DMS 273 treated with DMSO at 0.1 percent for 48 hours (cell line): ENCODE data around the gene AFF1.

ENCODE experiments used
- DNase-seq: peaks from one replicate; lab custom pipeline; 2025; lab: John Stamatoyannopoulos, UW

Gene AFF1

DNA sequence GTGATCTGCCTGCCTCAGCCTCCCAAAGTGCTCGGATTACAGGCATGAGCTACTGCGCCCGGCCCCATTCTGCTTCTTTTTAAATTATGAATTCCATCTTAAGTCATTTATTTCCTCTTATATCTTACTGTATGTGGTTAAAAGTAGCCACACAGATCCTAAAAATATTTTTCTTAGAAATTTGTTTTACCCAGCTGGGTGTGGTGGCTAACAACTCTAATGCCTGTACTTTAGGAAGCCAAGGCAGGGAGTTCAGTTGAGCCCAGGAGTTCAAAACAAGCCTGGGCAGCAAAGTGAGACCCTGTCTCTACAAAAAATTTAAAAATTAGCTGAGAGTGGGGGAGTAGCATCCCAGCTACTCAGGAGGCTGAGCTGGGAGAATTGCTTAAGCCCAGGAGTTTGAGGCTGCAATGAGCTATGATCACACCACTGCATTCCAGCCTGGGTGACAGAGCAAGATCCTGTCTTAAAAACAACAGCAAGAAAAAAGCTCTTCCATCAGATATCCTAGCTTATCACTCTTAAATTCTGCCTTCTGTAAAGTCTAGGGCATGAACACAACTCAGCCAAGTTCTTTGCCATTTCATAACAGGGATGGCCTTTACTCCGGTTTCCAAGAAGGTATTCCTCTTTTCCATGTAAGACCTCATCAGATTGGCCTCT is 15.1 kb upstream of the AFF1 start:
- DNase-seq: no peak

DNA sequence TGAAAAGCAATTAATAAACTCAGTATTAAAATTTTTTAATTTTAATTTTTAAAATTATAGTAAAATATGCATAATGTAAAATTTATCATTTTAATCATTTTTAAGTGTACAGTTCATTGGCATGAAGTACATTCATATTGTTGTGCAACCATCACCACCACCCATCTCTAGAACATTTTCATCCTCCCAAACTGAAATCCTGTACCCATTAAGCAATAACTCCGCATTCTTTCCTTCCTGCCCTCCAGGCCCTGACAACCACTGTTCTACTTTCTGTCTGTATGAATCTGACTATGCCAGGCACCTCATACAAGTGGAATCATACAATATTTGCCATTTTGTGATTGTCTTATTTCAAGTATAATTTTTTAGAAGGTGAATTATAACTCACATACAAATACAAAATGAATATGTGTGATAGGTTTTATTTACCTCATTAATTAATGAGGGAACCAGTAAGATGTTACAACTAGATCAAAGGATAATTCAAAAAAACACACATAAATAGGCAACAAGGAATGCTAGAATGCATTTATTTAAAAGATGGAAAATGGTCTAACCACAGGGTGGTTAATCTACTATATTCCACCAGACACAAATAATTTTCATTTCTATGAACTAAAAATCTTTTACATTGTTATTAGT is 13.1 kb upstream of the AFF1 start:
- no peak for DNase-seq

DNA sequence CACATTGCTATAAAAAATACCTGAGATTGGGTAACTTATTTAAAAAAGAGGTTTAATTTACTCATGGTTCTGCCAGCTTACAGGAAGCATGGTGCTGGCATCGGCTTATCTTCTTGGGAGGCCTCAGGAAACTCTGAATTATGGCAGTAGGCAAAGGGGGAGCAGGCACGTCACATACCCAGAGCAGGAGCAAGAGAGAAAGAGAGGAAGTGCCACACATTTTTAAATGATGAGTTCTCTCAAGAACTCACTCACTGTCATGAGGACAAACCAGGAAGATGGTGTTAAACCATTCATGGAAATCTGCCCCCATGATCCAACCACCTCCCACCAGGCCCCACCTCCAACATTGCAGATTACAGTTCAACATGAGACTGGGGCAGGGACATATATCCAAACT is 10.0 kb upstream of the AFF1 start:
- DNase-seq: no peak

DNA sequence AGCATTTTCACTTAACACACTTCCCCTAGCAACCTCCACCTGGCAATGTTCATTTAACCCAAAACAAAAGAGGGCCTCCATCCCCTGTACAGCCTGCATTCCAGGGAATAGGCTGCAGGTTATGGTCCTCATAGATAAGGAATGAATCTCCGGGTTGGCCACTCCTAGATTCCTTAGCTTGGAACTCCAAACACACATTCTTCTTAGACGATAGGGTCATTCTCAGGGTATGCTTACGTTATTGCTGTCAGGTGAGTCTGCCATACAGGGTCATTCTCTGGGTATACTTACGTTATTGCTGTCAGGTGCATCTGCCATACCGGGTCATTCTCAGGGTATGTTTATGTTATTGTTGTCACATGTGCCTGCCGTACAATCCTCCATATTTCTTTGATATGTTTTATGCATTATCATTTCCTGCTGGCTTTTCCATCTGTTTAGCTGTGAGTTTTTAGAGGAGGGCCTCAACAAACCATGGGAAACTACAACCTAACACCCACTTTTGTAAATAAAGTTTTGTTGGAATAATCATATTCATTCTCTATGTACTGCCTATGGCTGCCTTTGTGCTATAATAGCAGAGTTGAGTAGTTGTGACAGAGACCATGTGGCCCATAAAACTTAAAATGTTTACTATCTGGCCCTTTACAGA is 8.2 kb upstream of the AFF1 start:
- no peak for DNase-seq

DNA sequence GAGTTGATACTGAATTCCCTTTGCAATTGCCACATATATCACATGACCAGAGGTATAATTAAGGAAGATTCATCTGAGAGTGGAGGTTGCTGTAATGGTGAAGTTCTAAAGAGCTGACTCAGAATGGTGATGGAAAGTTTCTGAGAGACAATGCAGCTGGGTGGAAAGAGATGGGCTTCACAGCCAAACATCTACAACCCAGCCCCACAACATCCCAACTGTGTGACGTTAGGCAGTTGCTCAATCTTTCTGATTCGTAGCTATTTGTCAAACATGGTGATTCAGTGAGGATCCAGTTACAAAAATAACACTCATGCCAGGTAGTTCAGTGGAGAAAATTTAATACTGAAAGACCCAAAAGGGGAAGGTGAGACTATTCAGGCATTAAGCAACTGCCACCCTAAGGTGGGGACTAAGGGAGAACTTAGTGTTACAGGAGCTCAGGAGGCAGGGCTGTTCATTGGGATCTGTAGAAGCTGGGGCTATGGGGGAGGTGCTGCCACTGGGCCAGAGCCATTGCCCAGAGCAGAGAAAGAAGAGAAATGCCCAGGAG is 6.9 kb upstream of the AFF1 start:
- DNase-seq: no peak

DNA sequence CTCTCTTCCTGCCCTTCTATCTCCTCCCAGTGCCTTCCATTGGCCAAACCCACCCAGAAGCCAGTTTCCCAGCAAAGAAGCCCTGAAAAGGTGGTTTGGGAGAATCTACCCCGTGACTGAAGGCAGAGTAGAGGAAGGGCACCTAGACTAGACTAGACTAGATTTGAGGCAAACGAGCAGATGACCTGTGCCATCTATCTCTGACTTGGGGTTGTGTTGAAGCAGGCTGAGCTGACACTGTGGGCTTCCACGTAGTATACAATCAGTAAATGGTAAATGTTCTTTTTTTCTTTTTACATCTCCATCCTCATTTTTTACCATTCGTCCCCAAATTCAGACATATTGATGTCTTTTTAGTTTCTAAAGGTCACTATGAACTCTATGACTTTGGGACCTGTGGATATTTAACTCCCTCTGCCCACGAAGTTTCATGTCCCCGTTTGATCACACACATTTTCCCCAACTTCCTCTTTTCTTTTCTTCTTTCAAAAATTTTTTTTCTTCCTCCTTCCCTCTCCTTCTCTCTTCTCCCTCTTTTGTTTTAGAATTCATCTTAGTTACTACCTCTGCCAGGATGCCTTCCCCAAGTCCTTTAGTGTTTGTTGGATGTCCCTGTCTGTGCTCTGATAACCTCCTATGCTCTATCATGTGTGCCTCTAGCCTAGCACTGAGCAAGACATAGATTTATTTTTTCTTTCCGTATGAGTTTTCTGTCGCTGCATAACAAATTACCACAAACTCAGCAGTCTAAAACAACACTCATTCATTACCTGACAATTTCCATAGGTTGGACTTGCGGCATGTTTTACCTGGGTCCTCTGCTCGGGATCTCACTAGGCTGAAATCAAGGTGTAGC is 6.2 kb upstream of the AFF1 start:
- DNase-seq: no peak

DNA sequence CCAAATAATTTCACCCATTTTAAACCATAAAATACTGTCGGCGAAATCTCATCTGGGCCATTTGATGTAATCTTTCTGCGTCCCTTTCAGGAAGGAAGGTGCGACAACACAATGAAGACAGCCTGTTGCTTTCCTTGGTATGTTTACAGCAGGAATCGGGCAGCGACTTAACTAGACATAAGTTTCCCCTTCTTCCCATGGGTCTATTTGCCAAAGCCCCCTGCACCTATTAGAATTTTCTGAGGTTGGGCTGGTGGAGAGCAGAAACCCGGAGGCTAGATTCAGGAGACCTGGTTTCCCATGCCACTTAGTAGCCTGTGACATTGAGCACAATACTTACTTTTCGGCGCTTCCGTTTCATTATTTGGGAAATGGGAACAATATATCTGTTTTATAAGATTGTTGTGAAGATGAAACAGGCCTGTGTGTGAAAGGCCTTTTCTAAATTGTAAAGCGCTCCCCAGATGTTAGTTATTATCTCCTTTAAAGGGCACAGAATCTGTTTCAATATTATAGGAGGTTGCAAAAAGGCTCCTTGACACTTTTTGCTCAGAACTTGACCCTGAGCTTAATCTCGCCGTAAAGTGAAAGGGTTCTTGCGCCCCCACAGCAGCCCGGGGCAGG is 552 bp upstream of the AFF1 start:
- DNase-seq: no peak

DNA sequence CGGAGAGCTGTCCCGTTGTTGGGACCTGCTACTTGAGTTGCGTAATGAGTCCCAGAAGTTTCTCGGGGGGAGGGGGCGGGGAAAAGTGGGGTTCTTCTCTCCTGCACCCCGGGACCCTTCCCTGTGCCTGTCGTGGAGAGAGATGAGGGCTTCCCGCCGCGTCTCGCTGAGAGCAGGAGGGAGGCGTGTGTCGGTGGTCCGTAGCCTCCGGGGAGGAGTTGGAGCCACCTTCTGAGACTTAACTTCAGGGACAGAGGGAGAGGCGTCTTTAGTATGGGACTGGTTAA is 698 bp downstream of the AFF1 start:
- no peak for DNase-seq

DNA sequence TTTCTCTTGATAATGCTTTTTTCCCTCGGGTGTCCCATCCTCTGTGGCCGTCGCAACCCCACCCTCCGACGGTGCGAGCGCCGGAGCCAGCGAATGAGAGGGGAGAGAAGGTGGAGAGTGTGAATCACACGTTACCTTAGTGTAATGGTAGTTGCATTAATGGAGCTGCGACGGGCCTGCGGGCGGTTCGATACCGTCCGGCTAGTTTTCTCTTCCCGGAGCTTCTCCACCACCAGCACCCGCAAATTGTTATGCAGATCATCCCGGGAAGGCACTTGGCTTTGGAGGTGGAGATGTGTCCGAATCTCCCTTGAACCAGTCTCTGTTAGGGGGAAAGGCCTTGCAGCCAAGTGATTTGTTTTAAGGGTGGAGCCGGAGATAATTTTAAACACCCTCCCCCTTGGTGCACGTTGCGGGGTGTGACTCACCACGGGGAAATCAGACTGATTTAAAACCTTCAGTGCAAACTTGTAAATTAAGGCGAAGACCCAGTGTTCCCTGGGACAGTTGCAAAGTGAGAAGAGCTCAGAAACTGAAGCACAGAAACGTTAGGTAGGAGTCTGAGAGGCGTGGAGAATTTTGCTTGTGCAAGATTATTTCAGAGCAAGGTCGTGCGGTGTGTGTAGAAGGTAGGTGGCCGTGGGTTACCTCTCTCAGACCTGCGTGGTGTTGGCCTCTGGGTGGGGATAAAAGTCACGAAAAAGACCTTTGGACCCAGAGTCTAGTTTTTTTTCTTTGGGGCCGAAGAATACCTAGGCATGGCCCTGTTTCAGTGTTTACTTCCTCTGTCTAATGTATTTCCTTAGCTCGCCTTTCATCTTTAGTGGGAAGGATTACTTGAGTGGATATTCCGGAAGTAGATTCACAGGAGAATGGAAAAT is 1.3 kb downstream of the AFF1 start:
- no peak for DNase-seq

DNA sequence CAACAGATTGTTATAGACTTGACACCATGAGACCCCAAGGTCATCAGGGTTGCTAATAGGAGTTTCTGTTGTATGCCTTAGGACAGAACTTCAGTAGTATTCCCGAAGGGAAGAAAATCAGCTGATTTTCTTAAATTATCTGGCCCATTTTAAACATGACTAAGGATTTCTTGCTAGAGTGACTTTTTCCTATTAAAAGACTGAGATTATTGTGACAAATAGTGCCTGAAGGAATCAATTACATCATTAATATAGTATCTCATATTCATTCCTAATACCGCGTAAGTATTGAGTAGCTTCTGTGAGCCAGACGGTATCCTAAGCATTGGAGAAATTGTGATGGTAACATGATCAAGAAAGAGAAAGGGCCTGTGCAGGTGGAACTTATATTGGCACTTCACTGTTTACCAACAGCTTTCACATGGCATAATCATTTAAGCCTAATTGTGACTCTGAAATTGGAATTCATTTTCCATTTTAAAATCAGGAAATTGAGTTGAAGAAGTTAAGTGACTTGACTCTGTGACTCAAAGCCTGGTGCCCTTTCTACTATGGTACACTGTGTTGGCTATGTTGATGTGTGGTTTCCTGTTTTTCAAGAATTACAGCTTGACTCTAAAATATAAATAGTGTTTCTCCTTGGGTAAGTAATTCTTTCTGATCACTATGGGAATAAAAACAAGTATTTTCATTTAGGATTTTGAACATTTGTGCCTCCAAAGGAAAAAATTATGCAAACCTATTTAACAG is 4.1 kb downstream of the AFF1 start:
- no peak for DNase-seq

DNA sequence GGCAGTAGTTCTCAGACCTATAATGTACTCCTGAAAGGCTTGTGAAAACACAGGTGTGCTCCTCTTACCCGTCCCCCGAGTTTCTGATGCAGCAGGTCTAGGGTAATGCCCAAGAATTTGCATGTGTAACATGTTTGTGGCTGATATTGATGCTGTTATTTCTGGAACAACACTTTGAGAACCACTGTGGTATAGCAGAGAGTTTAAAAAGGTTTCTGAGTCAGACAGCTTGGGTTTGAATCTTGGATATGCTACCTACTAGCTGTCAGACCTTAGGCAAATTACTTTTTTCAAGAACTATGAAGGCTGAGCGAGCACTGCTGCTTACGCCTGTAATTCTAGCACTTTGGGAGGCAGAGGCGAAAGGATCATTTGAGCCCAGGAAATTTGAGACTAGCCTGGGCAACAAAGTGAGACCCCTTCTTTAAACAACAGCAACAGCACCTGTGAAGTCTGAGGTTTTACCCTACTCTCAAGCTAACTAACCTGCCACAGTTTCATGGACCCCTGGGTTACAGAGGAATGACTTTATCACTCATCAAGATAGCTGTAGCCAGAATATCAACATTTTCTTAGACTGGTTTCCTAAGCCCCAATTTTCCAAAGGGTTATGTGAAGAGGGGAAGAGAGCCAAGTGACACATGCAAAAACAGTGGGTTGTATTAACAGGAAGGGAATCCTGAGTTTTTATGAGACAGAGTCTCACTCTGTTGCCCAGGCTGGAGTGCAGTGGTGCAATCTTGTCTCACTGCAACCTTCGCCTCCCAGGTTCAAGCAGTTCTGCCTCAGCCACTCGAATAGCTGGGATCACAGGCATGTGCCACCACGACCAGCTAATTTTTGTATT is 5.1 kb downstream of the AFF1 start:
- no peak for DNase-seq

DNA sequence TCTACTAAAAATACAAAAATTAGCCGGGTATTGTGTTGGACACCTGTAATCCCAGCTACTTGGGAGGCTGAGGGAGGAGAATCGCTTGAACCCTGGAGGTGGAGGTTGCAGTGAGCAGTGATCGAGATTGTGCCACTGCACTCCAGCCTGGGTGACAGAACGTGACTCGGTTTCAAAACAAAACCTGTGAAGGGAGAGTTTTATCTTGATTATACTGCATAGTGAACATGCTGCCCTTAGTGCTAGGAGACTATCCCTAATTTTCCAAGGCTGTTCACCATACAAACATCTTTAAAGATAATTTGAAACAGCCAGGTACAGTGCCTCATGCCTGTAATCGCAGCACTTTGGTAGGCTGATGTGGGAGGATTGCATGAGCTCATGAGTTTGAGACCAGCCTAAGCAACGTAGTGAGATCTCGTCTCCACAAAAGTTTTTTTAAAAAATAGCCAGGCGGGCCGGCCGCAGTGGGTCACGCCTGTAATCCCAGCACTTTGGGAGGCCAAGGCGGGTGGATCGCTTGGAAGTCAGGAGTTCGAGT is 6.2 kb downstream of the AFF1 start:
- DNase-seq: no peak

DNA sequence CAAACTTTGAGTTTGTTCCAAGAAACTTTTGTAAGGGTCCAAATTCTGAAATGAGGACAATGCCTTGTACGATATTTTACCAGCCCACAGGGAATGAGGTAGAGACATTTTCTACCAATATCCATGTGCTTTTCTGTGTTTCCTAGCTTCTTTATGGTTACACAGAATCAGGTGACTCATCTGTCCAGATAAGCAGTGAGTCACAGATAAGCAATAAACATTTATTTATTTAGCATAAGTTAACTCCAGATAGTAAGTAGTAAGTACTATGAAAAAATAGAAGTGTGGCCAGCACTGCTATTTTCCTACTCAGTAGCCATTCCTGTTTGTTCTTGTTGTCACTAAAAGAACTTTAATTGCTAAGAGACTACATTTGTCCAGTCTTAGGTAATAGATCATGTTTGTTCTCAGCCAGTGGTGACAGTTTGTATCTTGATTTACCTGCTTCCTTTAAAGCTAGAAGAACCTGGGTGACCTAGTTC is 7.4 kb downstream of the AFF1 start:
- DNase-seq: no peak

DNA sequence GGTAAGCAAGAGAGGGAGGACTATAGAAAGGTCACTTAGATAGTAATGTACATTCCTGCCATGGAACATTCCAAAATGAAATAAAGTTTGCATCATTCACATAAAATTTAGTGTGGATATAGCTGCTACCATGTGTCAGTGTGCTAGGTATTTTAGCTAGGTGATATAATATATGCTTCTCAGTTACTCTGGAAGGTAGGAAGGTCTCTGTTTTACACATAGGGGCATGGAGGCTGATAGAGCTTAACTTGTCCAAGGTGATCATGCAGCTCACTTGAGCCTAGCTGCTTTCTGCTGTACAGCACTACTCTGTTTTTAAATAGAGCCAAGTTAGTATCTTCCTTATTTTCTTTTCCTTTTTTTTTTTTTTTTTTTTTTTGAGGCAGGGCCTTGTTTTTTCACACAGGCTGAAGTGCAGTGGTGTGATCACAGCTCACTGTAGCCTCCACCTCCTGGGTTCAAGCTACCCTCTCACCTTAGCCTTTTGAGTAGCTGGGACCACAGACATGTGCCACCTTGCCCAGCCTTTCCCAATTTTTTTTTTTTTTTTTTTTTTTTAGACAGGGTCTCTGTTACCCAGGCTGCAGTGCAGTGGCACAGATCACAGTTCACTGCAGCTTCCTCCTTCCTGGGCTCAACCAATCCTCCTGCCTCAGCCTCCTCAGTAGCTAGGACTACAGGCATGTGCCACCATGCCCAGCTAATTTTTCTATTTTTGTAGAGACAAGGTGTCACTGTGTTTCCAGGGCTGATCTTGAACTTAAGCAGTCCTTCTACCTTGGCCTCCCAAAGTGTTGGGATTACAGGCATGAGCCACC is 10.4 kb downstream of the AFF1 start:
- DNase-seq: no peak

DNA sequence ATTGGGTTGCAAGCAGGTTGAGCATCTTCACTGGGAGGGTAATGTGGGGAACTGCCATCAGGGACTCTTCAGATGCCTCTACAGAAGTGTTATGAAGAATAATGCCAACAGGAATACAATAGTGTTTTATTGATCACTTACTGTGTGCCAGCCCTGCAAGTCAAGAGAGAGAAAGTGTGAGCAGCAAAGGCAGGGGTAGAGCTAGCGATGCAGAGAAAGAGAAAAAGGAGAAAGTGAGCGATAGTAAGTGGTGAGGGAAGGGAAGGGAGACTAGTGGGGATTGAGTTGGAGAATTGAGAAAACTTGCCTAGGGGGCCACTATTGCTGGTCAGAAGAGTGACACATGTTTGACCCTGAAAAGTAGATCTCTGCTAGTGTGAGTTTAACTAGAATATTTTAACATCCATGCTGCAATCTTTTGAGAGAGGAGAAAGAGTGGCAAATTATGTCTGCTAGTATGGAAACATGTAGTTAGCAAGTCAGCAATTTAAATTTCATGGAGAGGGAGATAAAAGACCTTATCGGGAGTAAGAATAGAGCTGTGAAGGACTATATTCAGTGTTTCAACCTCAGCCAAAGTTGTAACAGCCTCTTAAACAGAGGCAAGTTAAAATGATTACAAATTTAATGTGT is 12.2 kb downstream of the AFF1 start:
- no peak for DNase-seq

DNA sequence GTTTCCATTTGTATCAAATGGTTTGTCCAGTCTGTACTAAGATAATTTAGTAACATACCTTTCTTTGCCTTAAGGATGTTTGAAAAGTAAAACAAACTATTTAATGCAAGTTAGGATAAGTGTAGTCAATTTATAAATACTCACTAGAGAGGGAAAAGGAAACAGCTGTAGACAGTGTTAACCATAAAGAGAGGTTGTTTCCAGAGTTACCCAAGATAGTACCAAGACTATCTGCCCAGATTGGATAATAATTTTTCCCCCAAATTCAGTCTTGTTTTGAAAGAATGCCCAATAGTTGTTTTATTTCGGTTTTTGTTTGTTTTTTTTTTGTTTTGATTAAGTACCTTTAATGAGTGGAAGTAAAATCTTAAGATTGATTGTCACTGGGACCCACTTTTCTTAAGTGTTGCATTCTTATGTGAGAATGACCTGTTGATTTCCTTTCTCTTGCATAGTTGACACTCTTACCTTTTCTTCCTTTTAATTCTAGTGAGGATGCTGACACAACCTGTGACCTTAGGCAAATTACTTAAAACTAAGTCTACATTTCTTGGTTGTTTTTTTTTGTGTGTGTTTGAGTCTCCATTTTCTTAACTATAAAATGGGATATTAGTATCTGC is 12.8 kb downstream of the AFF1 start:
- no peak for DNase-seq

DNA sequence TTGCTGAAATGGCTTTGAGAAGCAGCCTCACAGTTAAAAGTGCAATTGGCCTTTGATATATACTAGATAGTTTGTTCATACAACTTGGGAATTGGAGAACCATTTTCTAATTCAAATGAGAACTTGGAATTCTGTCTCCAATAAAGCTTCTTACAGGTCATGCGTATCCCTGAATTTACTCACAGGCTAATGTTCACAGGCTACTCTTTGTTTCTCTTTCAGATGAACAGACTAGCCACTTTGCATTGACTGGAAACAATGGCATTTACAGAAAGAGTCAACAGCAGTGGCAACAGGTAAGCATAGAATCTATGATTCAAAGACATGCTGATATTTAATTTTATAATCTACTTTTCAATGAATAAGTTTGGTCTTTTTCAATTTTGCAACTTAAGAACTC is 13.5 kb downstream of the AFF1 start:
- no peak for DNase-seq
